ENCODE measurements around the gene DEAF1.

DNA sequence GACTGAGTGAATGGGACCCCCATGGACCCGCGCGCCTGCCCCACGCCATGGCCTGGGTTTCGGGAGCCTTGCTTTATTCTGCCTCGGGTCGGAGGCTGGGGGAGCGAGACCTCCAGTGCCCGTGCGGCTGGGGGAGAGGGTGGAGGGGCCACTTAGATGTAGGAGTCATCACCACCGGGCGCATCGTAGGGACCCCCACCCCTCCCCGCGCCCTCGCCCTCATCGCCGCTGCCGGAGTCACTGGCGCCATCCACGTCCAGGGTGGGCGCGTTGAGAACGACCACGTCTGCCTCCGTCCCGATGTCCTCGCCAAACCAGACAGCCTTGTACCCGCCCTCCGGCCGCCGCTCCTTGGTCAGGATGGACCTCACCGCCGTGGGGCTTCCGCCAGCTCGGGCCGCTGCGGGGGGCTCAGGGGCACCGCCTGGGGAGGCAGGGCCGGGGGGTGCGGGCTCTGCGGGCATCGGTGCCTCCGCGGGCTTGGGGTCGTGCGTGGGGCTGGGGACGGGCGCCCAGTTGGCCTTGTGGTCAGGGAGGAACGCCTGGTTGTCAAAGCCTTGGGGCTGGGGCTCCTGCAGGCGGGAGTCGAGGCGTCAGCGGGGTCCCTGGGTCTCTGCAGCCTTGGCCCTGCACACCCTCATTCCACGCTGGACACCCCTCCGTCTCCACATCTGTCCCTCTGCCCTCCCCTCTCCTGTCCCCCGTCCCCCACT is 77.7 kb downstream of the DEAF1 start:
- TF ChIP-seq CTCF (IDR thresholded peaks at IDR 0.05 in 4 of 5, conservative IDR thresholded peaks at IDR 0.05 in 1 of 5) (no peak), POLR2A (IDR thresholded peaks at IDR 0.05) (no peak)

Measured in gastrocnemius medialis (tissue), 4 donors.